MCF 10A (cell line): ENCODE data around the gene PLIN3. TPM values are rescaled to one million over a fixed set of nuclear protein-coding genes. Genes with fewer than 3 reads are reported as not detected.
A peak's percentile ranks its signal among the peaks of the same experiment; 100 is the strongest.

ENCODE experiments used
- BruUV-seq: library from RNA; stranded (reverse); fragments of 400-500 nt; replicated peaks from 2 replicates; lab custom pipeline; 2021; lab: Mats Ljungman, UMichigan
- CTCF ChIA-PET: fragments of 300-600 bp; sonication (Branson Sonifier 250); formaldehyde crosslinking; extraction: SDS; loops from one replicate; lab custom pipeline; 2021; ENCODE audit warnings: antibody characterized with exemption, inconsistent platforms; lab: Yijun Ruan, JAX
- POLR2A ChIA-PET: fragments of 300-600, 350-650 bp; sonication (Branson Sonifier 250); formaldehyde crosslinking; extraction: SDS; loops from one replicate; lab custom pipeline; 2020; ENCODE audit warnings: antibody characterized with exemption, inconsistent platforms; lab: Yijun Ruan, JAX
- DNase-seq: peaks from one replicate; pipeline ENCODE4 v3.0.0-alpha.2; 2018; ENCODE audit not compliant: unreplicated experiment
- H3K27ac Mint-ChIP-seq: one replicate; pipeline ENCODE4 v1.8.0; 2022; ENCODE audit warnings: mild to moderate bottlenecking, low read depth, mixed read lengths; ENCODE audit not compliant: unreplicated experiment
- H3K27me3 Mint-ChIP-seq: one replicate; pipeline ENCODE4 v1.8.0; 2022; ENCODE audit warnings: mixed read lengths; ENCODE audit not compliant: insufficient read depth, unreplicated experiment
- H3K36me3 Mint-ChIP-seq: one replicate; pipeline ENCODE4 v1.8.0; 2022; ENCODE audit warnings: mild to moderate bottlenecking, moderate library complexity, mixed read lengths; ENCODE audit not compliant: insufficient read depth, unreplicated experiment
- H3K4me1 Mint-ChIP-seq: one replicate; pipeline ENCODE4 v1.8.0; 2022; ENCODE audit warnings: mixed read lengths; ENCODE audit not compliant: insufficient read depth, unreplicated experiment
- H3K4me3 Mint-ChIP-seq: one replicate; pipeline ENCODE4 v1.8.0; 2022; ENCODE audit warnings: mild to moderate bottlenecking, moderate library complexity, mixed read lengths; ENCODE audit not compliant: unreplicated experiment
- H3K9me3 Mint-ChIP-seq: one replicate; pipeline ENCODE4 v1.8.0; 2022; ENCODE audit warnings: mixed read lengths; ENCODE audit not compliant: unreplicated experiment
- intact Hi-C: fragments of 100-400 bp; cut with micrococcal nuclease; formaldehyde crosslinking; loops from 2 replicates; pipeline ENCODE4 v1.14.1; 2022
- total RNA-seq: library from RNA; stranded (reverse); gene quantifications from 2 replicates; pipeline ENCODE4 v1.2.3, GENCODE V29; 2022
- TF ChIP-seq, protein P1 (sequence below): fragments of 200-600 bp; IDR thresholded peaks from one replicate; pipeline ENCODE4 v1.8.0; 2022; ENCODE audit warnings: antibody characterized with exemption, mild to moderate bottlenecking; ENCODE audit not compliant: unreplicated experiment

Gene PLIN3
- total RNA-seq, 1 experiment from 2014 or later, result 64.3 TPM

DNA sequence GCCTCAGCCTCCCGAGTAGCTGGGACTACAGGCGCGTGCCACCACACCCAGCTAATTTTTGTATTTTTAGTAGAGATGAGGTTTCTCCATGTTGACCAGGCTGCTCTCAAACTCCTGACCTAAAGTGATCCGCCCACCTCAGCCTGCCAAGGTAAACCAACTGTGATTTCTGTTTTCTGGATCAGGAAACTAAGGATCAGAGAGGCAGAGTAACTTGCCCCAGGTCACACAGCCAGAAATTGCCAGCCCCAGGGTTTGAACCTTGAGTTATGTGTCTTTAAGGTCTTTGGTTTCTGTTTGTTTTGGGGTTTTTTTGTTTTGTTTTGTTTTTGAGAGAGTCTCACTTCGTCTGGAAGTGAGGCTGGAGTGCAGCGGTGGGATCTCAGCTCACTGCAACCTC, 4.2 kb upstream of the PLIN3 start:
- DNase-seq, result no peak
- Mint-ChIP-seq H3K4me1 (peaks cover 10% of the 10 kb centered on the region), H3K9me3 (no peaks in the 10 kb centered on the region), H3K36me3 (no peaks in the 10 kb centered on the region), H3K4me3 (peak overlapping the region; percentile 16), H3K27ac (peak overlapping the region; percentile 63), H3K27me3 (no peaks in the 10 kb centered on the region)
- CTCF ChIA-PET, result interaction anchor here (0.6 to 9.6 kb wide), 14 partner anchors 12 to 750 kb away, joined by 3 to 93 read pairs (median 4); no protein-coding TSS in a partner anchor
- TF ChIP-seq, protein P1, sequence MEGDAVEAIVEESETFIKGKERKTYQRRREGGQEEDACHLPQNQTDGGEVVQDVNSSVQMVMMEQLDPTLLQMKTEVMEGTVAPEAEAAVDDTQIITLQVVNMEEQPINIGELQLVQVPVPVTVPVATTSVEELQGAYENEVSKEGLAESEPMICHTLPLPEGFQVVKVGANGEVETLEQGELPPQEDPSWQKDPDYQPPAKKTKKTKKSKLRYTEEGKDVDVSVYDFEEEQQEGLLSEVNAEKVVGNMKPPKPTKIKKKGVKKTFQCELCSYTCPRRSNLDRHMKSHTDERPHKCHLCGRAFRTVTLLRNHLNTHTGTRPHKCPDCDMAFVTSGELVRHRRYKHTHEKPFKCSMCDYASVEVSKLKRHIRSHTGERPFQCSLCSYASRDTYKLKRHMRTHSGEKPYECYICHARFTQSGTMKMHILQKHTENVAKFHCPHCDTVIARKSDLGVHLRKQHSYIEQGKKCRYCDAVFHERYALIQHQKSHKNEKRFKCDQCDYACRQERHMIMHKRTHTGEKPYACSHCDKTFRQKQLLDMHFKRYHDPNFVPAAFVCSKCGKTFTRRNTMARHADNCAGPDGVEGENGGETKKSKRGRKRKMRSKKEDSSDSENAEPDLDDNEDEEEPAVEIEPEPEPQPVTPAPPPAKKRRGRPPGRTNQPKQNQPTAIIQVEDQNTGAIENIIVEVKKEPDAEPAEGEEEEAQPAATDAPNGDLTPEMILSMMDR, result no peak
- POLR2A ChIA-PET, result interaction anchor here (1.0 to 8.9 kb wide), 3 partner anchors 40 to 99 kb away, joined by 3 to 98 read pairs (median 8); no protein-coding TSS in a partner anchor
- intact Hi-C loops, result loop anchor here (1.0 to 2.0 kb wide), 3 partner anchors 17 to 160 kb away; no protein-coding TSS in a partner anchor
- BruUV-seq, result no TSS peak

DNA sequence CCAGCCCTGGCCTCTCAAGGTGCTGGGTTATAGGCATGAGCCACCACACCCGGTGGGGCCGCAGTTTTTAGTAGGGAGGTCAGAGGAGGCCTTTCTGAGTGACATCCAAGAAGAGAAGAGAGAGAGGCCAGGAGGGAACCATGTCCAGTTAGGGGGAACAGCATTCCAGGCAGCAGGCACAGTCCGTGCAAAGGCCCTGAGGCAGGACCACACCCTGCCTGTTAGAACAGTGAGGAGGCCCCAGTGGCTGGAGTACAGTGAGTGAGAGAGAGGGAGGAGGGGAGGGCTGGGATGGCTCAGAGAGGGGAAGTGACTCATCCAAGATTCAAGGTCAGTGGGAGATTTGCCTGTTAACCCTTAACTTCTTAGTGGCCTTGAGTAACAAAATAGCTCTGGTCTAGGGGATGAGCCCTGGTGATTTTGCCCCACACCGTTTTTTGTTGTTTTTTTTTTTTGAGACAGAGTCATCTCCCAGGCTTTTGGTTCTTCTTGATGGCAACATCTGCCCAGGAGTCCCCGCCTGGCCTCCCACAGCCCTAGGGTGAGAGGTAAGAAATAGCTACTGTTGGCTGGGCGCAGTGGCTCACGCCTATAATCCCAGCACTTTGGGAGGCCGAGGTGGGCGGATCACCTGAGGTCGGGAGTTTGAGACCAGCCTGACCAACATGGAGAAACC, 2.7 kb upstream of the PLIN3 start:
- TF ChIP-seq, protein P1, result no peak
- H3K4me3 Mint-ChIP-seq, result peak overlapping the region; percentile 38
- peaks cover 7% of the 10 kb centered on the region for H3K36me3 Mint-ChIP-seq
- no peaks in the 10 kb centered on the region for H3K9me3 Mint-ChIP-seq
- DNase-seq, result peak; percentile 99
- H3K4me1 Mint-ChIP-seq, result peaks cover 10% of the 10 kb centered on the region
- intact Hi-C loops, result no loop called here
- H3K27ac Mint-ChIP-seq, result peak overlapping the region; percentile 92
- BruUV-seq, result no TSS peak
- CTCF ChIA-PET, result interaction anchor here (0.6 to 9.6 kb wide), 13 partner anchors 17 to 1516 kb away, joined by 3 to 93 read pairs (median 5); partner anchors contain the start of gene FEM1A
- POLR2A ChIA-PET, result interaction anchor here (0.6 to 8.9 kb wide), 10 partner anchors 8 to 160 kb away, joined by 3 to 98 read pairs (median 4); partner anchors contain the start of gene TICAM1
- H3K27me3 Mint-ChIP-seq, result no peaks in the 10 kb centered on the region

DNA sequence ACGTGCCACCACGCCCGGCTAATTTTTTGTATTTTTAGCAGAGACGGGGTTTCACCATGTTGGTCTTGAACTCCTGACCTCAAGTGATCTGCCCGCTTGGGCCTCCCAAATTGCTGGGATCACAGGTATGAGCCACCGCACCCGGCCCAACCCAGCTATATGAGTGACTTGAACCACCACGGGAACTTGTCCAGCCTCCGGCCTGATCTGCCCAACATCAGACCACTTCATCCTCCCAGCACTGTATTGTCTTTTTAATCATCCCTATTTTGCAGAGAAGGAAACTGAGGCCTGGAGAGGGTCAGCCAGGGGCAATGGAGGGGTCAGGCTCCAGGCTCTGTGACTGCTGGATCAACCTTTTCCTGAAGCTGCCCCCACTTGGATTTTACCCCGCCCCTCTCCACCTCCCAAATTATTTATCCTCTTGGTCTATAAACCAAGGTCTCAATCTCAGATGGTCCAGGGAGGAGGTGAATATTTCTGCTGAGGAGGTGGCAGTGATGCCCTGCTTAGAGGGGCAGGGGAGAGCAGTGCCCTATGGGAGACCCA, 893 bp upstream of the PLIN3 start:
- Mint-ChIP-seq H3K9me3 (no peaks in the 10 kb centered on the region), H3K4me3 (peak overlapping the region; percentile 80), H3K27ac (peak overlapping the region; percentile 90), H3K4me1 (peaks cover 10% of the 10 kb centered on the region), H3K36me3 (peaks cover 24% of the 10 kb centered on the region), H3K27me3 (no peaks in the 10 kb centered on the region)
- TF ChIP-seq, protein P1, result no peak
- intact Hi-C loops, result loop anchor here (5.0 kb wide), 1 partner anchor 56 kb away; no protein-coding TSS in a partner anchor
- CTCF ChIA-PET, result interaction anchor here (0.6 to 9.6 kb wide), 5 partner anchors 43 to 1362 kb away, joined by 3 to 93 read pairs (median 5); no protein-coding TSS in a partner anchor
- DNase-seq, result peak; percentile 38
- POLR2A ChIA-PET, result interaction anchor here (0.6 to 8.9 kb wide), 11 partner anchors 37 to 1265 kb away, joined by 3 to 98 read pairs (median 4); partner anchors contain the start of genes DPP9, FEM1A, KDM4B and NDUFA11
- BruUV-seq, result no TSS peak
